Heart right ventricle (tissue), 16 donors: ENCODE results near the gene IAPP. TPM values are rescaled to one million over a fixed set of nuclear protein-coding genes. Genes with fewer than 3 reads are reported as not detected.

ENCODE experiments used
- ATAC-seq, 8 donors: fragments of 200-7000 bp; cut with Tn5 transposase; one replicate each; pipeline ENCODE4 v1.9.1; 2020; ENCODE audit warnings: mild to moderate bottlenecking in 8 of 8, moderate library complexity in 8 of 8, moderate number of reproducible peaks in 1 of 8
- DNase-seq, 2 donors: peaks; one replicate each; pipeline ENCODE4 v3.0.0-alpha.2; 2020
- H3K27ac ChIP-seq, 10 donors: fragments of 200-600 bp; sonication (generic) in 2 of 10; one replicate each; pipeline versions ENCODE4 v1.5.0 to v1.8.0; 2020 to 2022; ENCODE audit warnings: mild to moderate bottlenecking in 3 of 10
- H3K27me3 ChIP-seq, 7 donors: fragments of 200-600 bp; one replicate each; pipeline ENCODE4 v1.8.0; 2021 to 2022; ENCODE audit warnings: mild to moderate bottlenecking in 2 of 7
- H3K36me3 ChIP-seq, 9 donors: fragments of 200-600 bp; sonication (generic) in 1 of 9; one replicate each; pipeline versions ENCODE4 v1.5.0 to v1.8.0; 2020 to 2022; ENCODE audit warnings: mild to moderate bottlenecking in 2 of 9
- H3K4me1 ChIP-seq, 9 donors: fragments of 200-600 bp; sonication (generic) in 1 of 9; one replicate each; pipeline versions ENCODE4 v1.5.0 to v1.8.0; 2020 to 2022; ENCODE audit warnings: mild to moderate bottlenecking in 4 of 9
- H3K4me3 ChIP-seq, 10 donors: fragments of 200-600 bp; sonication (generic) in 2 of 10; one replicate each; pipeline versions ENCODE4 v1.5.0 to v1.8.0; 2020 to 2022; ENCODE audit warnings: mild to moderate bottlenecking in 7 of 10, moderate library complexity in 2 of 10
- H3K9me3 ChIP-seq, 11 donors: fragments of 200-600 bp in 10 of 11; sonication (generic) in 2 of 11; one replicate each; pipeline versions ENCODE4 v1.5.0 to v1.8.0; 2013 to 2022; ENCODE audit warnings: mild to moderate bottlenecking in 2 of 11, control low read depth in 1 of 11, moderate library complexity in 1 of 11
- CTCF ChIP-seq, 9 donors: fragments of 200-600 bp; sonication (generic) in 2 of 9; IDR thresholded peaks; one replicate each; pipeline versions ENCODE4 v1.5.0 to v1.8.0; 2021 to 2022; ENCODE audit warnings: antibody characterized with exemption in 9 of 9, mild to moderate bottlenecking in 5 of 9, moderate library complexity in 1 of 9
- WGBS, 2 donors: extraction: QIAGEN DNeasy Blood & Tissue Kit; methylation state at CpG; one replicate each; pipeline ENCODE4 v1.1.7; 2013; ENCODE audit warnings: inconsistent platforms in 1 of 2; 5-methylcytosine and 5-hydroxymethylcytosine counted together
- intact Hi-C, 10 donors: fragments of 100-400 bp; cut with DNase I; formaldehyde crosslinking; loops; one replicate each; pipeline versions ENCODE4 v1.11.1 to v1.14.2; 2022
- polyA plus RNA-seq, 2 donors: library from polyadenylated mRNA; stranded (reverse); fragments of 200-250 nt; gene quantifications; one replicate each; pipeline ENCODE4 v1.2.3, GENCODE V29; 2013
- total RNA-seq, 10 donors: library from RNA; stranded (reverse); fragmentation: NEBNext Ultra II Directional in 3 of 10; extraction: Animal tissue kit (Norgen Biotek cat#: 25700) in 3 of 10; gene quantifications; one replicate each; pipeline versions ENCODE4 v1.2.1 to v1.2.4, GENCODE V29; 2021 to 2023
- donor health status: Arrhythmogenic right ventricular cardiomyopathy.
- donor health status: ischemic (EF 13 %, LVEDD 7.1; RV severe dilation, severe dysfunction).
- donor health status: healthy with polysubstance abuse.
- donor health status: DM: no; HTN: yes; CAD: no.
- donor health status: DM: no; HTN: no; CAD: no.
- donor health status: ischemic (EF 25% LVEDD 6.9; RV normal size, moderate dysfunction).
- donor health status: ischemic (EF 25% LVEDD 5.7; RV mildly dilated, moderate dysfunction).
- donor health status: healthy.
- donor health status: DM: yes; HTN: yes; CAD: no.
- donor health status: Ischemic cardiomyopathy.
- donor health status: ischemic (EF 35%, LVEDD 5.7; RV mildly dilated, moderate dysfunction).
- donor health status: nonischemic (EF 11% LVEDD 7.7; RV severe dilation, severe dysfunction).
- donor health status: DM: yes; HTN: yes; CAD: no.
- donor health status: PGD.
- donor health status: ischemic (EF 29% LVEDD 5.4; RV normal size, mild dysfunction).
- donor health status: nonischemic (EF 23%, LVEDD 6.1; RV moderate dilation, normal function).

The IAPP gene
- total and polyA plus RNA-seq, 12 donors, result 0.09 TPM; not detected in 11

DNA sequence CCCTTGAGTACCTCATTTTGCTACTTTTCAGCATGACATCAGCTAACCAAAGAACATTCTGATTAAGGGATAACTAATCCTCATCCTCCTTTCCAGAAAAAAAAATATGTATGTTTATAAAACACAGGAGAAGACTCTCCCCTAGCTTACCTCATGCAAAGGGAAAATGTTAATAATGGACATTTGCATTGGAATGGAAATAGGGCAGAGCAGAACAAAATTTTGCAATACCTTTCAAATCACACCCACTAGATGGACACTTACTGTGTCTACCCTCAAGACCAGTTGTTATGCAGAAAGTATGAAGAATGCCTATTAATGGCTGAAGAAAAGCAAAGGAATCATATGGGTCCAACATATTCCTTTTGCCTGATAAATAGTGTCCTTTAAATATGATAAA, 29.1 kb upstream of the IAPP start:
- intact Hi-C loops, result no loop called here
- H3K9me3 ChIP-seq, result no peaks in the 10 kb centered on the region
- TF ChIP-seq CTCF (IDR thresholded peaks at IDR 0.05), result no peak

DNA sequence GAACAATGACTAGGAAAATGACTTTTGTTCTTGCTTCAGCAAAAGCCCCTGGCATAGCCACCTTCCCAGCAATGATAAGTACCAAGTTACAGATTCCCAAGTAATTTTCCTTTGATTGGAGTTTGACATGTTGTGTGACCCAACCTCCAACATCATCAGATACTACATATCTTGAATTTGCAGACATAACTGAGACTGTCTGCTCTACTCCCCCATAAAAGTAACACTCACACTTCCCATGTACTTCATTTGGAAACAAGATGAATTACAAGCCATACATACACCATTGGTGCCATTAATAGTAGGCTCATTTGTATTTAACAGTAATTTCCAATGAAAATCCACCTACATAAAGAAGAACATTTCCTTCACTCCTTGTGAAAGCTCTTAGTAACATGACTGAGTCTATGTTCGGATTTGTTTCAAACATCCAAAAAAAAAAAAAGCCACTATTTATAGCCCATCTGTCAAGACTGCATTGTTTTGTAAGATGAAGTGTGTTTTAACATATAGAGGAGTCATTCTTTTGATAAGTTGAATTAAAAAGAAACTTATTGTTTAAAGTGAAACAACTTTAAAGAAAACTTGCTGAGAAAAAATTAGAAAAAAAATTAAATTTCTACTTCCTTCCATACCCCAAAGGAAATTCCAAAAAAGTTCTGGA, 26.0 kb upstream of the IAPP start:
- no peak for DNase-seq
- ATAC-seq, result no peak

More for the DNA sequence above, 29.1 kb upstream of the IAPP start:
- Histone ChIP-seq H3K27me3 (no peaks in the 10 kb centered on the region), H3K27ac (no peak overlapping the region), H3K4me3 (no peak overlapping the region), H3K36me3 (no peaks in the 10 kb centered on the region), H3K4me1 (no peaks in the 10 kb centered on the region)
- DNase-seq (no peak), ATAC-seq (no peak)

GRCh38 chr12:21350975-21351374, 21.7 kb upstream of the IAPP start:
- Histone ChIP-seq H3K36me3 (no peaks in the 10 kb centered on the region), H3K4me3 (no peak overlapping the region), H3K27me3 (no peaks in the 10 kb centered on the region), H3K27ac (no peak overlapping the region), H3K9me3 (no peaks in the 10 kb centered on the region), H3K4me1 (no peaks in the 10 kb centered on the region)
- TF ChIP-seq CTCF (IDR thresholded peaks at IDR 0.05), result no peak
- WGBS, 2 donors, result 52 to 57% methylated on average over 1 of the region's 1 CpG
- DNase-seq (no peak), ATAC-seq (no peak)
- intact Hi-C loops, result no loop called here

More for the DNA sequence above, 26.0 kb upstream of the IAPP start:
- H3K4me1 ChIP-seq, result no peaks in the 10 kb centered on the region
- no peaks in the 10 kb centered on the region for H3K36me3 ChIP-seq
- intact Hi-C loops, result no loop called here
- H3K27ac ChIP-seq, result no peak overlapping the region
- no peaks in the 10 kb centered on the region for H3K27me3 ChIP-seq
- H3K9me3 ChIP-seq, result no peaks in the 10 kb centered on the region
- 16 to 24% methylated on average over 1 of the region's 1 CpG for WGBS, 2 donors
- no peak overlapping the region for H3K4me3 ChIP-seq
- TF ChIP-seq CTCF (IDR thresholded peaks at IDR 0.05), result no peak

DNA sequence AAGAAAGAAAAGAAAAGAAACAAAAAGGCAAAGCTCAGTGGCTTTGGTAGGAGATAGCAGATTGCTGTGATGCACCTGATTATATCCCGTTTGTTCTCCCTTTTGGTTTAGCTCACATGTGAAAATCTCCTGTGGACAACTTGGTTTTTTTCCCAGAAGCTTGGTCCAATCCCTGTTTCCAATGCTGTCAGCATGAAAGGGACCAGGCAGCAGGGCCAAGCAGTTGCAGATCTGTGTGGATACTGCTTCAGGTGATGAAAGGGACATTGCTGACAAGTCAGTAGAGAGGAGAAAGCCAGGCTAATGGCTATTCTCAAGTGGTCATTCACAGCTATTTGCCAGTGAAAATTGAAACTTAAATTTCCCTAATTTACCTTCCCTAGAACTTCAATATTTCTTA, 19.2 kb upstream of the IAPP start:
- Histone ChIP-seq H3K27me3 (no peaks in the 10 kb centered on the region), H3K36me3 (no peaks in the 10 kb centered on the region), H3K4me3 (no peak overlapping the region), H3K9me3 (no peaks in the 10 kb centered on the region), H3K27ac (no peak overlapping the region), H3K4me1 (no peaks in the 10 kb centered on the region)
- no peak for TF ChIP-seq CTCF (IDR thresholded peaks at IDR 0.05)
- no peak for DNase-seq
- intact Hi-C loops, result no loop called here
- no peak for ATAC-seq
- 10 to 14% methylated on average over 1 of the region's 1 CpG for WGBS, 2 donors
